IMR-90 (cell line): Measurements from ENCODE around the gene CYP4F2. TPM values are rescaled to one million over a fixed set of nuclear protein-coding genes. Genes with fewer than 3 reads are reported as not detected.

Experiments
- ATAC-seq: fragments of 200-7000 bp; cut with Tn5 transposase; 2 replicates; pipeline ENCODE4 v1.9.1; 2020; ENCODE audit warnings: low read depth, mild to moderate bottlenecking, moderate library complexity
- BruUV-seq: library from RNA; stranded (reverse); fragments of 400-500 nt; replicated peaks from 2 replicates; lab custom pipeline; 2021; lab: Mats Ljungman, UMichigan
- CTCF ChIA-PET: fragments of 300-600 bp; formaldehyde crosslinking; extraction: SDS; loops from one replicate; lab custom pipeline; 2021; ENCODE audit warnings: antibody characterized with exemption; lab: Yijun Ruan, JAX
- POLR2A ChIA-PET: fragments of 300-600 bp; sonication (Branson Sonifier 250); formaldehyde crosslinking; loops from one replicate; lab custom pipeline; 2022; ENCODE audit warnings: antibody characterized with exemption; ENCODE audit not compliant: unreplicated experiment; lab: Charles Lee
- DNase-seq: peaks from one replicate; pipeline ENCODE4 v3.0.0; 2013
- H2AFZ ChIP-seq: replicated peaks from 2 replicates; pipeline ENCODE3; 2013; ENCODE audit warnings: low read length, mild to moderate bottlenecking; ENCODE audit not compliant: poor library complexity
- H2AK5ac ChIP-seq: 2 replicates; pipeline ENCODE4 v1.6.1; 2013; ENCODE audit warnings: low read depth, low read length, inconsistent platforms
- H2AK9ac ChIP-seq: replicated peaks from 2 replicates; pipeline ENCODE3; 2013; ENCODE audit warnings: mild to moderate bottlenecking, low read depth, low read length, moderate library complexity; ENCODE audit not compliant: poor library complexity
- H2BK120ac ChIP-seq: 2 replicates; pipeline ENCODE4 v1.6.1; 2013; ENCODE audit warnings: low read depth, low read length, inconsistent platforms
- H2BK15ac ChIP-seq: 3 replicates; pipeline ENCODE4 v1.6.1; 2013; ENCODE audit warnings: low read depth, low read length, inconsistent platforms
- H2BK20ac ChIP-seq: 2 replicates; pipeline ENCODE4 v1.6.1; 2013; ENCODE audit warnings: low read depth, mild to moderate bottlenecking, inconsistent platforms, low read length, moderate library complexity
- H2BK5ac ChIP-seq: 2 replicates; pipeline ENCODE4 v1.6.1; 2013; ENCODE audit warnings: mild to moderate bottlenecking, low read depth, low read length, inconsistent platforms; ENCODE audit not compliant: poor library complexity, severe bottlenecking
- H3K14ac ChIP-seq: replicated peaks from 2 replicates; pipeline ENCODE4 v1.6.1; 2013; ENCODE audit warnings: low read depth, low read length, inconsistent platforms
- H3K18ac ChIP-seq: 2 replicates; pipeline ENCODE4 v1.6.1; 2013; ENCODE audit warnings: low read depth, low read length, control low read depth
- H3K23ac ChIP-seq: 2 replicates; pipeline ENCODE4 v1.6.1; 2013; ENCODE audit warnings: low read depth, low read length, inconsistent platforms
- H3K27ac ChIP-seq: 2 replicates; pipeline ENCODE4 v1.5.1; 2013; ENCODE audit warnings: mild to moderate bottlenecking, control low read depth, low read length; ENCODE audit not compliant: insufficient read depth
- H3K27me3 ChIP-seq: 2 replicates; pipeline ENCODE4 v1.6.1; 2013; ENCODE audit warnings: low read length; ENCODE audit not compliant: control insufficient read depth, insufficient read depth
- H3K36me3 ChIP-seq: 2 replicates; pipeline ENCODE4 v1.6.1; 2013; ENCODE audit warnings: low read length, mixed read lengths; ENCODE audit not compliant: control insufficient read depth, insufficient read depth
- H3K4ac ChIP-seq: 2 replicates; pipeline ENCODE4 v1.6.1; 2013; ENCODE audit warnings: low read depth, low read length, inconsistent platforms
- H3K4me1 ChIP-seq: 2 replicates; pipeline ENCODE4 v1.6.1; 2013; ENCODE audit warnings: low read length, mixed read lengths; ENCODE audit not compliant: control insufficient read depth, insufficient read depth
- H3K4me2 ChIP-seq: 2 replicates; pipeline ENCODE4 v1.6.1; 2013; ENCODE audit warnings: low read depth, mild to moderate bottlenecking, control low read depth, low read length, moderate library complexity
- H3K4me3 ChIP-seq: 2 replicates; pipeline ENCODE4 v1.5.1; 2013; ENCODE audit warnings: low read depth, mild to moderate bottlenecking, control low read depth, low read length, moderate library complexity; ENCODE audit not compliant: insufficient read depth
- H3K56ac ChIP-seq: 2 replicates; pipeline ENCODE4 v1.6.1; 2013; ENCODE audit warnings: low read length, inconsistent platforms; ENCODE audit not compliant: insufficient read depth; ENCODE audit errors: extremely low read depth
- H3K79me1 ChIP-seq, 2 experiments: 2 replicates each; pipeline ENCODE4 v1.6.1; 2013; ENCODE audit warnings: low read length in 2 of 2, inconsistent platforms in 1 of 2, low read depth in 1 of 2
- H3K9ac ChIP-seq: 2 replicates; pipeline ENCODE4 v1.6.1; 2013; ENCODE audit warnings: low read depth, low read length, control low read depth
- H3K9me1 ChIP-seq: 2 replicates; pipeline ENCODE4 v1.6.1; 2013; ENCODE audit warnings: low read length, inconsistent platforms; ENCODE audit not compliant: insufficient read depth
- H3K9me3 ChIP-seq: 2 replicates; pipeline ENCODE4 v1.6.1; 2013; ENCODE audit warnings: low read length; ENCODE audit not compliant: control insufficient read depth, insufficient read depth
- H4K20me1 ChIP-seq: 2 replicates; pipeline ENCODE4 v1.6.1; 2013; ENCODE audit warnings: low read length, inconsistent platforms; ENCODE audit not compliant: insufficient read depth
- H4K5ac ChIP-seq: 2 replicates; pipeline ENCODE4 v1.6.1; 2013; ENCODE audit warnings: mild to moderate bottlenecking, low read depth, low read length, control low read depth
- H4K8ac ChIP-seq, 2 experiments: 2 replicates each; pipeline ENCODE4 v1.6.1; 2013; ENCODE audit warnings: low read depth in 2 of 2, low read length in 2 of 2, control low read depth in 1 of 2, inconsistent platforms in 1 of 2
- H4K91ac ChIP-seq: 2 replicates; pipeline ENCODE4 v1.6.1; 2013; ENCODE audit warnings: low read depth, low read length, inconsistent platforms; ENCODE audit not compliant: insufficient read depth
- BHLHE40 ChIP-seq: fragments of 150-350 bp; IDR thresholded peaks from 2 replicates; pipeline ENCODE4 v1.6.1; 2016; ENCODE audit warnings: mild to moderate bottlenecking, low read depth, low read length
- CHD1 ChIP-seq: IDR thresholded peaks from 2 replicates; pipeline ENCODE4 v1.6.1; 2012; ENCODE audit warnings: low read depth, low read length, improper control_type of control experiment
- CTCF ChIP-seq: conservative IDR thresholded peaks from 2 replicates; pipeline ENCODE4 v1.5.1; 2012; ENCODE audit warnings: mild to moderate bottlenecking, low read depth, low read length, improper control_type of control experiment
- ELK1 ChIP-seq: fragments of 150-350 bp; IDR thresholded peaks from 2 replicates; pipeline ENCODE4 v1.6.1; 2016; ENCODE audit warnings: low read depth, mild to moderate bottlenecking, low read length, moderate library complexity, borderline replicate concordance
- MAFK ChIP-seq: IDR thresholded peaks from 2 replicates; pipeline ENCODE4 v1.6.1; 2012; ENCODE audit warnings: low read depth, low read length, improper control_type of control experiment
- MAZ ChIP-seq: IDR thresholded peaks from 2 replicates; pipeline ENCODE4 v1.6.1; 2012; ENCODE audit warnings: low read depth, mild to moderate bottlenecking, low read length, improper control_type of control experiment, moderate library complexity, borderline replicate concordance
- MXI1 ChIP-seq: IDR thresholded peaks from 2 replicates; pipeline ENCODE4 v1.6.1; 2012; ENCODE audit warnings: low read depth, mild to moderate bottlenecking, low read length, moderate library complexity, borderline replicate concordance
- POLR2A ChIP-seq: IDR thresholded peaks from 2 replicates; pipeline ENCODE4 v1.6.1; 2012; ENCODE audit warnings: mild to moderate bottlenecking, low read depth, low read length
- RAD21 ChIP-seq: IDR thresholded peaks from 2 replicates; pipeline ENCODE4 v1.6.1; 2012; ENCODE audit warnings: low read length, improper control_type of control experiment
- RCOR1 ChIP-seq: IDR thresholded peaks from 2 replicates; pipeline ENCODE4 v1.6.1; 2012; ENCODE audit warnings: mild to moderate bottlenecking, low read length, improper control_type of control experiment; ENCODE audit not compliant: insufficient replicate concordance
- RFX5 ChIP-seq: IDR thresholded peaks from 2 replicates; pipeline ENCODE4 v1.8.0; 2012; ENCODE audit warnings: low read depth, mild to moderate bottlenecking, low read length, moderate library complexity
- SMC3 ChIP-seq: fragments of 150-350 bp; IDR thresholded peaks from 2 replicates; pipeline ENCODE4 v1.6.1; 2016; ENCODE audit warnings: low read depth, mild to moderate bottlenecking, antibody characterized with exemption, low read length, moderate library complexity
- USF2 ChIP-seq: fragments of 150-350 bp; IDR thresholded peaks from 2 replicates; pipeline ENCODE4 v1.6.1; 2017; ENCODE audit warnings: mild to moderate bottlenecking, antibody characterized with exemption, low read length, low read depth
- WGBS, 2 experiments: methylation state at CpG; one replicate each; pipeline versions ENCODE4 v1.1.5 to v1.1.7; 2013; ENCODE audit warnings: missing lambda C conversion rate in 2 of 2; ENCODE audit not compliant: insufficient read length in 1 of 2; ENCODE audit errors: extremely low coverage in 2 of 2; 5-methylcytosine and 5-hydroxymethylcytosine counted together
- dilution Hi-C: fragments of 300-500 bp; cut with HindIII; formaldehyde crosslinking; loops from one replicate; pipeline ENCODE4 v1.14.3; 2018; ENCODE audit warnings: low sequenced_read_pairs; ENCODE audit not compliant: unreplicated experiment
- in situ Hi-C: fragments of 300-500 bp; cut with MboI; formaldehyde crosslinking; loops from 3 replicates; pipeline ENCODE4 v1.14.3; 2019; ENCODE audit warnings: low sequenced_read_pairs, inconsistent platforms, mixed read lengths
- intact Hi-C: fragments of 100-400 bp; cut with micrococcal nuclease; formaldehyde crosslinking; loops from 2 replicates; pipeline ENCODE4 v1.10.0; 2022
- polyA plus RNA-seq, 3 experiments: library from polyadenylated mRNA; depleted of rRNA; stranded (reverse); fragments of >200 nt; gene quantifications; 2 replicates each; pipeline ENCODE4 v1.2.3, GENCODE V29; 2012; ENCODE audit warnings: low replicate concordance in 1 of 3
- total RNA-seq: library from RNA; depleted of rRNA; stranded (reverse); fragments of >200 nt; gene quantifications from 2 replicates; pipeline ENCODE4 v1.2.3, GENCODE V29; 2012

The CYP4F2 gene
- total and polyA plus RNA-seq, 2 of the 4 experiments (the other 2 are of a cell fraction): not detected

- H3K27me3 ChIP-seq: no peaks in the 10 kb centered on the region
- intact Hi-C loops: no loop called here
- H3K23ac ChIP-seq: no peak overlapping the region
- H4K20me1 ChIP-seq: no peaks in the 10 kb centered on the region
- BruUV-seq: no TSS peak
- in situ Hi-C loops: no loop called here
- no peak overlapping the region for H2BK120ac ChIP-seq
- H2BK15ac ChIP-seq: no peak overlapping the region
- H4K91ac ChIP-seq: no peak overlapping the region
- ATAC-seq: no peak
- H3K9me3 ChIP-seq: peaks cover 6% of the 10 kb centered on the region
- H3K18ac ChIP-seq: no peak overlapping the region
- H4K8ac ChIP-seq: no peak overlapping the region
- no peak overlapping the region for H3K56ac ChIP-seq
- H3K4me1 ChIP-seq: no peaks in the 10 kb centered on the region
- no peak overlapping the region for H4K5ac ChIP-seq
- dilution Hi-C loops: no loop called here
- H3K27ac ChIP-seq: no peak overlapping the region
- no peak overlapping the region for H2BK5ac ChIP-seq
- no peak overlapping the region for H3K4me3 ChIP-seq
- no peaks in the 10 kb centered on the region for H3K36me3 ChIP-seq
- TF ChIP-seq RAD21: no peak
- no peak for TF ChIP-seq USF2
- TF ChIP-seq MAFK: no peak
- TF ChIP-seq RCOR1: no peak
- TF ChIP-seq MXI1: no peak
- TF ChIP-seq POLR2A: no peak
- TF ChIP-seq MAZ: no peak
- TF ChIP-seq SMC3: no peak
- TF ChIP-seq CHD1: no peak
- no peak for TF ChIP-seq RFX5
- TF ChIP-seq CTCF: no peak
- TF ChIP-seq ELK1: no peak
- TF ChIP-seq BHLHE40: no peak
- POLR2A ChIA-PET: no interaction called here
- no peak overlapping the region for H2AFZ ChIP-seq
- H3K9me1 ChIP-seq: no peaks in the 10 kb centered on the region
- 33% methylated on average over 6 of the region's 7 CpGs; no CpG with 5 or more reads in 1 of the 2 experiments for WGBS, 2 experiments
- no peak overlapping the region for H3K14ac ChIP-seq
- H3K4me2 ChIP-seq: no peak overlapping the region
- no peak overlapping the region for H3K4ac ChIP-seq
- H2AK5ac ChIP-seq: no peak overlapping the region
- no peak overlapping the region for H3K9ac ChIP-seq
- no peak overlapping the region for H2BK20ac ChIP-seq
- H2AK9ac ChIP-seq: no peak overlapping the region
- CTCF ChIA-PET: no interaction called here
- no peaks in the 10 kb centered on the region for H3K79me1 ChIP-seq
- DNase-seq: no peak
These were observed 35.4 kb downstream of the CYP4F2 start for GRCh38 chr19:15862444-15862843.
